Esophagus (tissue), 2 donors: ENCODE data around the gene AGTPBP1. TPM values are rescaled to one million over a fixed set of nuclear protein-coding genes. Genes with fewer than 3 reads are reported as not detected.

Source experiments
- H3K27ac ChIP-seq, 2 donors: one replicate each; pipeline ENCODE4 v1.5.1; 2013; ENCODE audit warnings: low read depth in 2 of 2, mild to moderate bottlenecking in 2 of 2, inconsistent platforms in 1 of 2, low read length in 1 of 2, moderate library complexity in 1 of 2
- H3K27me3 ChIP-seq, 2 donors: one replicate each; pipeline ENCODE4 v1.6.1; 2013; ENCODE audit warnings: low read length in 2 of 2, control low read depth in 1 of 2, mild to moderate bottlenecking in 1 of 2; ENCODE audit not compliant: insufficient read depth in 2 of 2, control insufficient read depth in 1 of 2
- H3K36me3 ChIP-seq, 2 donors: one replicate each; pipeline ENCODE4 v1.6.1; 2013; ENCODE audit warnings: low read length in 1 of 2; ENCODE audit not compliant: control insufficient read depth in 2 of 2, insufficient read depth in 2 of 2
- H3K4me1 ChIP-seq, 2 donors: one replicate each; pipeline ENCODE4 v1.6.1; 2013; ENCODE audit warnings: low read length in 1 of 2; ENCODE audit not compliant: control insufficient read depth in 2 of 2, insufficient read depth in 2 of 2
- H3K4me3 ChIP-seq, 2 donors: one replicate each; pipeline ENCODE4 v1.5.1; 2013; ENCODE audit warnings: low read length in 2 of 2, mild to moderate bottlenecking in 2 of 2, low read depth in 1 of 2, moderate library complexity in 1 of 2
- H3K9me3 ChIP-seq, 2 donors: one replicate each; pipeline ENCODE4 v1.6.1; 2013; ENCODE audit warnings: mild to moderate bottlenecking in 2 of 2, low read depth in 1 of 2, low read length in 1 of 2, moderate library complexity in 1 of 2; ENCODE audit not compliant: control insufficient read depth in 2 of 2, insufficient read depth in 1 of 2
- WGBS, 2 donors: extraction: QIAGEN DNeasy Blood & Tissue Kit; methylation state at CpG; one replicate each; pipeline ENCODE4 v1.1.7; 2013; 5-methylcytosine and 5-hydroxymethylcytosine counted together
- polyA plus RNA-seq, 2 donors: library from polyadenylated mRNA; stranded (reverse); fragments of 200-250 nt; gene quantifications; one replicate each; pipeline ENCODE4 v1.2.3, GENCODE V29; 2013
- donor health status: healthy with polysubstance abuse.
- donor health status: Bipolar disorder and iron deficiency.

AGTPBP1 gene
- polyA plus RNA-seq, 2 donors: 3.9 to 4.0 TPM

- no peak overlapping the region for H3K27ac ChIP-seq
- H3K4me3 ChIP-seq: no peak overlapping the region
- no peaks in the 10 kb centered on the region for H3K27me3 ChIP-seq
- no peaks in the 10 kb centered on the region for H3K9me3 ChIP-seq
- H3K4me1 ChIP-seq: no peaks in the 10 kb centered on the region
- H3K36me3 ChIP-seq: no peaks in the 10 kb centered on the region
Measured at GRCh38 chr9:85702726-85703289, 38.9 kb downstream of the AGTPBP1 start.

- no peaks in the 10 kb centered on the region for H3K4me1 ChIP-seq
- no peaks in the 10 kb centered on the region for H3K9me3 ChIP-seq
- no peaks in the 10 kb centered on the region for H3K27me3 ChIP-seq
- H3K36me3 ChIP-seq: no peaks in the 10 kb centered on the region
- H3K27ac ChIP-seq: no peak overlapping the region
- no peak overlapping the region for H3K4me3 ChIP-seq
Measured at GRCh38 chr9:85702191-85702590, 39.6 kb downstream of the AGTPBP1 start.

GRCh38 chr9:85700330-85700729 lies 41.4 kb downstream of the AGTPBP1 start:
- no peaks in the 10 kb centered on the region for H3K4me1 ChIP-seq

GRCh38 chr9:85688361-85688760 lies 53.4 kb downstream of the AGTPBP1 start:
- H3K27ac ChIP-seq: no peak overlapping the region
- H3K9me3 ChIP-seq: no peaks in the 10 kb centered on the region
- WGBS, 2 donors: 84 to 89% methylated on average over 2 of the region's 2 CpGs
- H3K4me3 ChIP-seq: no peak overlapping the region
- H3K4me1 ChIP-seq: no peaks in the 10 kb centered on the region
- no peaks in the 10 kb centered on the region for H3K27me3 ChIP-seq
- no peaks in the 10 kb centered on the region for H3K36me3 ChIP-seq

More at GRCh38 chr9:85700330-85700729, 41.4 kb downstream of the AGTPBP1 start:
- no peaks in the 10 kb centered on the region for H3K27me3 ChIP-seq
- 82 to 91% methylated on average over 2 of the region's 2 CpGs for WGBS, 2 donors
- no peaks in the 10 kb centered on the region for H3K9me3 ChIP-seq
- H3K4me3 ChIP-seq: no peak overlapping the region
- H3K36me3 ChIP-seq: no peaks in the 10 kb centered on the region
- H3K27ac ChIP-seq: no peak overlapping the region

- Histone ChIP-seq H3K4me3 (no peak overlapping the region), H3K9me3 (no peaks in the 10 kb centered on the region), H3K27ac (no peak overlapping the region), H3K27me3 (no peaks in the 10 kb centered on the region), H3K36me3 (no peaks in the 10 kb centered on the region), H3K4me1 (no peaks in the 10 kb centered on the region)
Measured at GRCh38 chr9:85685081-85685480, 56.7 kb downstream of the AGTPBP1 start.

GRCh38 chr9:85676790-85677189 lies 65.0 kb downstream of the AGTPBP1 start:
- 95 to 97% methylated on average over 2 of the region's 2 CpGs for WGBS, 2 donors
- no peak overlapping the region for H3K27ac ChIP-seq
- H3K36me3 ChIP-seq: no peaks in the 10 kb centered on the region
- H3K9me3 ChIP-seq: no peaks in the 10 kb centered on the region
- no peak overlapping the region for H3K4me3 ChIP-seq
- no peaks in the 10 kb centered on the region for H3K27me3 ChIP-seq
- H3K4me1 ChIP-seq: no peaks in the 10 kb centered on the region

- H3K4me3 ChIP-seq: no peak overlapping the region
- WGBS, 2 donors: 87 to 89% methylated on average over 1 of the region's 1 CpG
Measured at GRCh38 chr9:85667374-85667773, 74.4 kb downstream of the AGTPBP1 start.

GRCh38 chr9:85666086-85666485 lies 75.7 kb downstream of the AGTPBP1 start:
- Histone ChIP-seq H3K27me3 (no peaks in the 10 kb centered on the region), H3K9me3 (no peaks in the 10 kb centered on the region), H3K27ac (no peak overlapping the region), H3K4me1 (no peaks in the 10 kb centered on the region), H3K4me3 (no peak overlapping the region), H3K36me3 (peaks cover 0 to 3% of the 10 kb centered on the region in 2 donors)
- 88 to 92% methylated on average over 2 of the region's 2 CpGs for WGBS, 2 donors

More at GRCh38 chr9:85667374-85667773, 74.4 kb downstream of the AGTPBP1 start:
- Histone ChIP-seq H3K4me1 (no peaks in the 10 kb centered on the region), H3K36me3 (peaks cover 0 to 3% of the 10 kb centered on the region in 2 donors), H3K27me3 (no peaks in the 10 kb centered on the region), H3K27ac (no peak overlapping the region), H3K9me3 (no peaks in the 10 kb centered on the region)

- Histone ChIP-seq H3K27me3 (no peaks in the 10 kb centered on the region), H3K4me1 (no peaks in the 10 kb centered on the region), H3K9me3 (no peaks in the 10 kb centered on the region), H3K27ac (no peak overlapping the region), H3K4me3 (no peak overlapping the region), H3K36me3 (no peaks in the 10 kb centered on the region)
- WGBS, 2 donors: 90% methylated on average over 1 of the region's 1 CpG
Measured at GRCh38 chr9:85662573-85662972, 79.2 kb downstream of the AGTPBP1 start.

GRCh38 chr9:85658716-85659115 lies 83.0 kb downstream of the AGTPBP1 start:
- no peaks in the 10 kb centered on the region for H3K9me3 ChIP-seq
- WGBS, 2 donors: 89 to 91% methylated on average over 1 of the region's 1 CpG
- H3K4me1 ChIP-seq: no peaks in the 10 kb centered on the region
- H3K27me3 ChIP-seq: no peaks in the 10 kb centered on the region
- H3K36me3 ChIP-seq: no peaks in the 10 kb centered on the region
- H3K4me3 ChIP-seq: no peak overlapping the region
- no peak overlapping the region for H3K27ac ChIP-seq
